Liver (tissue), 9 donors: ENCODE data around the gene PDCD6IP. TPM values are rescaled to one million over a fixed set of nuclear protein-coding genes. Genes with fewer than 3 reads are reported as not detected.

Source experiments
- DNase-seq: peaks from one replicate; pipeline ENCODE4 v3.0.0-alpha.2; 2017; ENCODE audit warnings: low spot score
- H3K27ac ChIP-seq, 2 donors: one replicate each; pipeline ENCODE4 v1.7.0; 2013; ENCODE audit warnings: inconsistent platforms in 2 of 2, low read length in 2 of 2, control low read depth in 1 of 2, low read depth in 1 of 2, mild to moderate bottlenecking in 1 of 2
- H3K27me3 ChIP-seq, 4 donors: one replicate each; pipeline versions ENCODE4 v1.6.1 to v1.7.0; 2013; ENCODE audit warnings: low read length in 3 of 4, inconsistent platforms in 1 of 4, mild to moderate bottlenecking in 1 of 4, moderate library complexity in 1 of 4; ENCODE audit not compliant: control insufficient read depth in 4 of 4, insufficient read depth in 4 of 4
- H3K36me3 ChIP-seq, 4 donors: one replicate each; pipeline versions ENCODE4 v1.6.1 to v1.7.0; 2013; ENCODE audit warnings: low read length in 3 of 4, mild to moderate bottlenecking in 3 of 4, low read depth in 1 of 4, moderate library complexity in 1 of 4; ENCODE audit not compliant: control insufficient read depth in 4 of 4, insufficient read depth in 3 of 4
- H3K4me1 ChIP-seq, 4 donors: one replicate each; pipeline versions ENCODE4 v1.6.1 to v1.7.0; 2013; ENCODE audit warnings: low read length in 3 of 4, mild to moderate bottlenecking in 3 of 4, moderate library complexity in 1 of 4; ENCODE audit not compliant: control insufficient read depth in 4 of 4, insufficient read depth in 4 of 4
- H3K4me3 ChIP-seq, 3 donors: one replicate each; pipeline versions ENCODE4 v1.6.1 to v1.7.0; 2013; ENCODE audit warnings: low read length in 3 of 3, control low read depth in 1 of 3, low read depth in 1 of 3, mild to moderate bottlenecking in 1 of 3
- H3K9ac ChIP-seq, 2 donors: one replicate each; pipeline ENCODE4 v1.7.0; 2013; ENCODE audit warnings: low read length in 2 of 2, mild to moderate bottlenecking in 2 of 2, moderate library complexity in 2 of 2, control low read depth in 1 of 2, low read depth in 1 of 2
- H3K9me3 ChIP-seq, 4 donors: one replicate each; pipeline versions ENCODE4 v1.6.1 to v1.7.0; 2013; ENCODE audit warnings: low read length in 3 of 4; ENCODE audit not compliant: control insufficient read depth in 4 of 4
- EGR1 ChIP-seq, 2 donors: IDR thresholded peaks; 2 replicates each; pipeline ENCODE4 v1.6.1; 2016 to 2018; ENCODE audit warnings: antibody characterized with exemption in 2 of 2, low read depth in 2 of 2
- FOXA1 ChIP-seq: IDR thresholded peaks from 2 replicates; pipeline ENCODE4 v1.6.1; 2016; ENCODE audit warnings: antibody characterized with exemption
- GABPA ChIP-seq, 2 donors: IDR thresholded peaks in 1 of 2; conservative IDR thresholded peaks in 1 of 2; 2 replicates each; pipeline ENCODE4 v1.6.1; 2016; ENCODE audit warnings: antibody characterized with exemption in 2 of 2, mild to moderate bottlenecking in 1 of 2, moderate library complexity in 1 of 2
- HNF4A ChIP-seq, 2 donors: conservative IDR thresholded peaks; 2 replicates each; pipeline ENCODE4 v1.6.1; 2016; ENCODE audit warnings: antibody characterized with exemption in 2 of 2, mild to moderate bottlenecking in 2 of 2
- NR2F2 ChIP-seq: IDR thresholded peaks from 2 replicates; pipeline ENCODE4 v1.6.1; 2016; ENCODE audit warnings: antibody characterized with exemption
- RAD21 ChIP-seq, 2 donors: IDR thresholded peaks; 2 replicates each; pipeline ENCODE4 v1.6.1; 2016; ENCODE audit warnings: antibody characterized with exemption in 2 of 2, mild to moderate bottlenecking in 2 of 2
- RXRA ChIP-seq, 2 donors: IDR thresholded peaks; 2 replicates each; pipeline ENCODE4 v1.6.1; 2017 to 2018; ENCODE audit warnings: antibody characterized with exemption in 2 of 2, mild to moderate bottlenecking in 1 of 2
- SP1 ChIP-seq: IDR thresholded peaks from 2 replicates; pipeline ENCODE4 v1.6.1; 2018; ENCODE audit warnings: antibody characterized with exemption, mild to moderate bottlenecking
- TAF1 ChIP-seq: conservative IDR thresholded peaks from 2 replicates; pipeline ENCODE4 v1.6.1; 2016; ENCODE audit warnings: antibody characterized with exemption, mild to moderate bottlenecking
- YY1 ChIP-seq: IDR thresholded peaks from 2 replicates; pipeline ENCODE4 v1.6.1; 2016; ENCODE audit warnings: antibody characterized with exemption, mild to moderate bottlenecking
- WGBS: extraction: QIAGEN DNeasy Blood & Tissue Kit; methylation state at CpG from one replicate; pipeline ENCODE4 v1.1.7; 2013; 5-methylcytosine and 5-hydroxymethylcytosine counted together
- polyA plus RNA-seq, 2 donors: library from polyadenylated mRNA; stranded (reverse) in 1 of 2; unstranded in 1 of 2; fragments of 200-250 nt in 1 of 2; fragments of >200 nt in 1 of 2; fragmentation: Nextera tagmentation in 1 of 2; extraction: Ambion mirVana in 1 of 2; gene quantifications; one replicate each; pipeline versions ENCODE4 v1.2.1 to v1.2.3, GENCODE V29; 2013 to 2015
- total RNA-seq, 2 donors: library from RNA; depleted of rRNA; stranded (reverse); fragments of >200 nt; gene quantifications; one replicate each; pipeline ENCODE4 v1.2.3, GENCODE V29; 2014
- TF ChIP-seq, protein P1 (sequence below): IDR thresholded peaks from 2 replicates; pipeline ENCODE4 v1.6.1; 2016; ENCODE audit warnings: antibody characterized with exemption
- TF ChIP-seq, protein P2 (sequence below): fragments of 150-350 bp; IDR thresholded peaks from 2 replicates; pipeline ENCODE4 v1.5.1; 2017; ENCODE audit warnings: improper control_type of control experiment, low read depth, low read length; ENCODE audit not compliant: missing input control
- TF ChIP-seq, protein P3 (sequence below): IDR thresholded peaks from 2 replicates; pipeline ENCODE4 v1.6.1; 2016; ENCODE audit warnings: antibody characterized with exemption
- TF ChIP-seq, protein P4 (sequence below): IDR thresholded peaks from 2 replicates; pipeline ENCODE4 v1.6.1; 2016; ENCODE audit warnings: antibody characterized with exemption, mild to moderate bottlenecking
- donor health status: healthy.
- donor health status: healthy.
- donor health status: healthy.
- donor health status: healthy.
- donor health status: healthy.

PDCD6IP gene
- total and polyA plus RNA-seq, 4 donors: 31.9 to 73.8 (median 47.9) TPM

DNA sequence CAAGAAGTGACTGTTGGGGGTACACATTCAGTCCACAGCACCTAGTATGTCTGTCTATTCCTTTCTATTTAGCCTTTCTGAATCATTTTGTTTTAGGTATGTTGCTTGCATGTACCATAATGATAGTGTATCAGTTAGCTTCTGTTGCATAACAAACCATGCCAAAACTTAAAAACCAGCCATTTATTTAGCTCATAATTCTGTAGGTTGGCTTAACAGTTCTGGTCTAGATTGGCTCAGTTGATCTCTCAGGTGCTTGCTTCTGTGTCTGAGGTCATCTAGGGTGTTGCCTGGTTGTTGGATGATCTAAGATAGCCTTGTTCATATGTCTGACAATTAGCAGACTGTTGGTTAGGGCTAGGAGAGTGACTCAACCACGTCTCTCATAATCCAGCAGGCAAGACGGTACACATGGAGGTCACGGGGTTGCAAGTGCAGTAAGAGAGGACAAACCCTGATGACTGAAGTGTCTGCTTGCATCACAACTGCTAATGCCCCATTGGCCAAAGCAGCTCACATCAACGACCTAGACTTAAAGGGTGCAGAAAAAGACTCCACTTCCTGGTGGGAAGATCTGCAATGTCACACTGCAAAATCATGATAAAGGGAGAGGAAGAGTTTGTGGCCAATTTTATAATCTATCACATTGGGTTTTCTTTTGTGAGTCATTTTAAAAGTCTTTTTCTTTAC, 6.8 kb upstream of the PDCD6IP start:
- TF ChIP-seq SP1 (no peak), NR2F2 (no peak), HNF4A (conservative IDR thresholded peaks at IDR 0.05) (no peak), TAF1 (no peak), RXRA (IDR thresholded peaks at IDR 0.05) (no peak), YY1 (no peak)
- TF ChIP-seq, protein P1, sequence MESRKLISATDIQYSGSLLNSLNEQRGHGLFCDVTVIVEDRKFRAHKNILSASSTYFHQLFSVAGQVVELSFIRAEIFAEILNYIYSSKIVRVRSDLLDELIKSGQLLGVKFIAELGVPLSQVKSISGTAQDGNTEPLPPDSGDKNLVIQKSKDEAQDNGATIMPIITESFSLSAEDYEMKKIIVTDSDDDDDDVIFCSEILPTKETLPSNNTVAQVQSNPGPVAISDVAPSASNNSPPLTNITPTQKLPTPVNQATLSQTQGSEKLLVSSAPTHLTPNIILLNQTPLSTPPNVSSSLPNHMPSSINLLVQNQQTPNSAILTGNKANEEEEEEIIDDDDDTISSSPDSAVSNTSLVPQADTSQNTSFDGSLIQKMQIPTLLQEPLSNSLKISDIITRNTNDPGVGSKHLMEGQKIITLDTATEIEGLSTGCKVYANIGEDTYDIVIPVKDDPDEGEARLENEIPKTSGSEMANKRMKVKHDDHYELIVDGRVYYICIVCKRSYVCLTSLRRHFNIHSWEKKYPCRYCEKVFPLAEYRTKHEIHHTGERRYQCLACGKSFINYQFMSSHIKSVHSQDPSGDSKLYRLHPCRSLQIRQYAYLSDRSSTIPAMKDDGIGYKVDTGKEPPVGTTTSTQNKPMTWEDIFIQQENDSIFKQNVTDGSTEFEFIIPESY: no peak
- TF ChIP-seq, protein P2, sequence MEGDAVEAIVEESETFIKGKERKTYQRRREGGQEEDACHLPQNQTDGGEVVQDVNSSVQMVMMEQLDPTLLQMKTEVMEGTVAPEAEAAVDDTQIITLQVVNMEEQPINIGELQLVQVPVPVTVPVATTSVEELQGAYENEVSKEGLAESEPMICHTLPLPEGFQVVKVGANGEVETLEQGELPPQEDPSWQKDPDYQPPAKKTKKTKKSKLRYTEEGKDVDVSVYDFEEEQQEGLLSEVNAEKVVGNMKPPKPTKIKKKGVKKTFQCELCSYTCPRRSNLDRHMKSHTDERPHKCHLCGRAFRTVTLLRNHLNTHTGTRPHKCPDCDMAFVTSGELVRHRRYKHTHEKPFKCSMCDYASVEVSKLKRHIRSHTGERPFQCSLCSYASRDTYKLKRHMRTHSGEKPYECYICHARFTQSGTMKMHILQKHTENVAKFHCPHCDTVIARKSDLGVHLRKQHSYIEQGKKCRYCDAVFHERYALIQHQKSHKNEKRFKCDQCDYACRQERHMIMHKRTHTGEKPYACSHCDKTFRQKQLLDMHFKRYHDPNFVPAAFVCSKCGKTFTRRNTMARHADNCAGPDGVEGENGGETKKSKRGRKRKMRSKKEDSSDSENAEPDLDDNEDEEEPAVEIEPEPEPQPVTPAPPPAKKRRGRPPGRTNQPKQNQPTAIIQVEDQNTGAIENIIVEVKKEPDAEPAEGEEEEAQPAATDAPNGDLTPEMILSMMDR: no peak
- TF ChIP-seq, protein P3, sequence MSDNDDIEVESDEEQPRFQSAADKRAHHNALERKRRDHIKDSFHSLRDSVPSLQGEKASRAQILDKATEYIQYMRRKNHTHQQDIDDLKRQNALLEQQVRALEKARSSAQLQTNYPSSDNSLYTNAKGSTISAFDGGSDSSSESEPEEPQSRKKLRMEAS: no peak
- TF ChIP-seq, protein P4, sequence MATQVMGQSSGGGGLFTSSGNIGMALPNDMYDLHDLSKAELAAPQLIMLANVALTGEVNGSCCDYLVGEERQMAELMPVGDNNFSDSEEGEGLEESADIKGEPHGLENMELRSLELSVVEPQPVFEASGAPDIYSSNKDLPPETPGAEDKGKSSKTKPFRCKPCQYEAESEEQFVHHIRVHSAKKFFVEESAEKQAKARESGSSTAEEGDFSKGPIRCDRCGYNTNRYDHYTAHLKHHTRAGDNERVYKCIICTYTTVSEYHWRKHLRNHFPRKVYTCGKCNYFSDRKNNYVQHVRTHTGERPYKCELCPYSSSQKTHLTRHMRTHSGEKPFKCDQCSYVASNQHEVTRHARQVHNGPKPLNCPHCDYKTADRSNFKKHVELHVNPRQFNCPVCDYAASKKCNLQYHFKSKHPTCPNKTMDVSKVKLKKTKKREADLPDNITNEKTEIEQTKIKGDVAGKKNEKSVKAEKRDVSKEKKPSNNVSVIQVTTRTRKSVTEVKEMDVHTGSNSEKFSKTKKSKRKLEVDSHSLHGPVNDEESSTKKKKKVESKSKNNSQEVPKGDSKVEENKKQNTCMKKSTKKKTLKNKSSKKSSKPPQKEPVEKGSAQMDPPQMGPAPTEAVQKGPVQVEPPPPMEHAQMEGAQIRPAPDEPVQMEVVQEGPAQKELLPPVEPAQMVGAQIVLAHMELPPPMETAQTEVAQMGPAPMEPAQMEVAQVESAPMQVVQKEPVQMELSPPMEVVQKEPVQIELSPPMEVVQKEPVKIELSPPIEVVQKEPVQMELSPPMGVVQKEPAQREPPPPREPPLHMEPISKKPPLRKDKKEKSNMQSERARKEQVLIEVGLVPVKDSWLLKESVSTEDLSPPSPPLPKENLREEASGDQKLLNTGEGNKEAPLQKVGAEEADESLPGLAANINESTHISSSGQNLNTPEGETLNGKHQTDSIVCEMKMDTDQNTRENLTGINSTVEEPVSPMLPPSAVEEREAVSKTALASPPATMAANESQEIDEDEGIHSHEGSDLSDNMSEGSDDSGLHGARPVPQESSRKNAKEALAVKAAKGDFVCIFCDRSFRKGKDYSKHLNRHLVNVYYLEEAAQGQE: no peak
- H3K9me3 ChIP-seq: no peaks in the 10 kb centered on the region
- H3K27me3 ChIP-seq: no peaks in the 10 kb centered on the region
- no peak overlapping the region for H3K27ac ChIP-seq
- H3K4me1 ChIP-seq: peaks cover 0 to 4% (median 1%) of the 10 kb centered on the region in 4 donors
- no peak for DNase-seq
- no peak overlapping the region for H3K9ac ChIP-seq
- H3K4me3 ChIP-seq: no peak overlapping the region
- peaks cover 0 to 1% (median 0%) of the 10 kb centered on the region in 4 donors for H3K36me3 ChIP-seq
- 80% methylated on average over 4 of the region's 4 CpGs for WGBS

DNA sequence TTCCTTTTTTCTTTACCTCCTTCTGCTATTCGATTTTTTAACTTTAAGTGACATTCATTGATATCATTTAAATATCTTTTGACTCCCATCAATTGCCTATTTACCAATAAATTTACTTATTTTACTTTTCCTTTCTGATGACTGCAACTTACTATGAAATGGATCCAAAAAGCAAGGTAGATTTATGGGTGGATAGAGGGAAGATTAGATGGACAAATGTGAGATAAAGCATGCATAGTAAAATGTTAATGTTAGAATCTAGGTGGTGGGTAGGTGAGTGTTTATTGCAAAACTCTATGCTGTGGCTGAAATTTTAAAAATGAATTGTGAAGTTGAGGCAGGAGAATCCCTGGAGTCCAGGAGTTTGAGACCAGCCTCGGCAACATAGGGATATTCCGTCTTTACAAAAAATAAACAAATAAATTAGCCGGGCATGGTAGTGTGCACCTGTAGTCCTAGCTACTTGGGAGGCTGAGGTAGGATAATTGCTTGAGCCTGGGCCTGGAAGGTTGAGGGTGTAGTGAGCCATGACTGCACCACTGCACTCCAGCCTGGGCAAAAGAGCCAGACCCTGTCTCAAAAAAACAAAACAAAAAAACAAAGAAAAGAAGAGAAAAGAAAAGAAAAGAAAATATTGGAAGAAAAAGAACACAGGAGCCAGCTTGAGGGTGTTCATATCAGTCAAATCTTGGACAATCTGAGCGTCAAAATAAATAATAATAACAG, 6.1 kb upstream of the PDCD6IP start:
- no peaks in the 10 kb centered on the region for H3K9me3 ChIP-seq
- H3K27me3 ChIP-seq: no peaks in the 10 kb centered on the region
- peaks cover 0 to 1% (median 0%) of the 10 kb centered on the region in 4 donors for H3K36me3 ChIP-seq
- 93% methylated on average over 5 of the region's 5 CpGs for WGBS
- H3K4me3 ChIP-seq: no peak overlapping the region
- no peak overlapping the region for H3K9ac ChIP-seq
- DNase-seq: no peak
- peaks cover 0 to 4% (median 2%) of the 10 kb centered on the region in 4 donors for H3K4me1 ChIP-seq
- no peak overlapping the region for H3K27ac ChIP-seq
- TF ChIP-seq EGR1 (IDR thresholded peaks at IDR 0.05; ENCODE audit: low read depth in 2 of 2): no peak
- TF ChIP-seq, protein P3: no peak
- TF ChIP-seq, protein P4: no peak
- TF ChIP-seq RXRA (IDR thresholded peaks at IDR 0.05): no peak
- TF ChIP-seq YY1: no peak
- TF ChIP-seq GABPA (IDR thresholded peaks at IDR 0.05 in 1 of 2, conservative IDR thresholded peaks at IDR 0.05 in 1 of 2): no peak
- TF ChIP-seq RAD21 (IDR thresholded peaks at IDR 0.05): no peak
- no peak for TF ChIP-seq NR2F2
- no peak for TF ChIP-seq FOXA1
- TF ChIP-seq, protein P2: no peak
